ENCODE data around the gene TMEM233. TPM values are rescaled to one million over a fixed set of nuclear protein-coding genes. Genes with fewer than 3 reads are reported as not detected.

Gene TMEM233
- total RNA-seq, 1 donor from 2014 or later, result not detected

DNA sequence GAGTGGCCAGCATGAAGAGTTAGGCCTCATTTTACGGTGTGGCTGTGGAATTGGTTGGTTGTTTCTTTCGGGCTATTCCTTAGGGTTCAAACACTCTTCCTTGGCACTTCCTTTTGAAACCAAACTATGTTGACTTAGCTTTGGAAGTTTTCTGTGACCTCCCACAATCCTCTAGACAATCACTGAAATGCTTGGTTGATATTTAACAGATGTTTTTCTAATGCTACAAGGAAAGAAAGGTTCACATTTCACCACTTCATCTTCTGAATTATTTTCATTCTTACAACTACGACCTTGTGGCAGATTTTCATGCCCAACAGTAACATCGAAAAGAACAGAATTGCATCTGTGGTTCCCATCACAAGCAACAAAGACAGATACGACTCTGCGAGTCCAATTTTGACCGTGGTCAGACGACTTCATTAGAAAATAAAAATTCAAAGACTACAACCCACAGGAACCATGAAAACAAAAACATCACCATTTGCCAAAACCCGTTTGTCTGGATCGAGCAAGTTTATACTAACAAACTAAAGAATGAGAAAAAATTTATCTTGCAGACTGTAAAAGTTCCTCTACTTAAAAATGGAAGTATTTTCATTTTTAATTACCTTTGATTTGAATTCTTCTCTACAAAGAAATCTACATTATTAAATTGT is 91.3 kb downstream of the TMEM233 start:
- H3K9me3 Mint-ChIP-seq (ENCODE audit: low read depth), result no peaks in the 10 kb centered on the region
- no peaks in the 10 kb centered on the region for H3K27me3 Mint-ChIP-seq
- H3K4me1 Mint-ChIP-seq (ENCODE audit: low read depth), result peaks cover 29% of the 10 kb centered on the region
- no peak for TF ChIP-seq CTCF (IDR thresholded peaks at IDR 0.05; ENCODE audit: unreplicated experiment)
- no peak overlapping the region for H3K4me3 Mint-ChIP-seq (ENCODE audit: low read depth)
- no peak for DNase-seq (ENCODE audit: low spot score, unreplicated experiment)
- H3K36me3 Mint-ChIP-seq (ENCODE audit: insufficient read depth), result peaks cover 16% of the 10 kb centered on the region
- peak overlapping the region; percentile 71 for H3K27ac Mint-ChIP-seq

DNA sequence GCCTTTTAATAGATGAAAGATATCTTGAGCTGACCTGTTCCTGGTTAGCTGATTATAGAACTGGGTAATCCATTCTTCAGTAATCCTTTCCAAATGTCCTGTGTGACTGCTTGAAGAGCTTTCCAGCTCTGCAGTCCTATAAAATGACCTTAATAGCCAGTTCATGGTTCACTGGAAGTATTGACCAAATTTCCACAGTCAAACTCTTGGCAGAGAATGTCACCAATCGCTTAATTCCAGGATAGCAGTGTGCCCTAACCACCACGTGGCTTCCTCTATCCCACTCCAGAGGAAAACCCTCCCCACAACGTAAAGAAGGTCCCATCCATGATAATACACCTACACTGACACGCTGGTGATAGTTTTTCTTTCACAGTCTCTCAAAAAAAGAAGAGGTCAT is 91.8 kb downstream of the TMEM233 start:
- Mint-ChIP-seq H3K27ac (peak overlapping the region; percentile 84), H3K36me3 (ENCODE audit: insufficient read depth) (peaks cover 15% of the 10 kb centered on the region), H3K27me3 (no peaks in the 10 kb centered on the region), H3K9me3 (ENCODE audit: low read depth) (no peaks in the 10 kb centered on the region), H3K4me1 (ENCODE audit: low read depth) (peaks cover 29% of the 10 kb centered on the region), H3K4me3 (ENCODE audit: low read depth) (no peak overlapping the region)
- TF ChIP-seq CTCF (IDR thresholded peaks at IDR 0.05; ENCODE audit: unreplicated experiment), result no peak
- DNase-seq (ENCODE audit: low spot score, unreplicated experiment), result no peak

DNA sequence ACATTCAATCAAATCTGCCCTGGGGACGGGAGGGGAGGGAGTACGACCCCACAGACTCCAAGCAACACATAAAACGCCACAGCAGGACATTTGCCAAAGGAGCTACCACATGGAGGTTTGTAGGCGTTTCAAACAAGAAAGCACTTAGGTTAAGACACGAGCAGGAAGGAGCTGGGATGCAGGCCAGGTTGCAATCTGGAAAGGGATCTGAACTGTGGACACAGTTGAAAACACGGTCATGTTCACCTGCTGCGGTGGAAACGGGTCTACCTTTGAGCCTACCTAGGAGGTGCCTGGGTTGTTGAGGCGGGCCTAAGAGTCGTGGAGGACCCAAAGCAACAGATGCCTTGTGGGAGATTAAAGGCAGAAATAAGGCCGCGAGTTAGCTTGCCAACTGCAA is 92.8 kb downstream of the TMEM233 start:
- Mint-ChIP-seq H3K27ac (no peak overlapping the region), H3K4me3 (ENCODE audit: low read depth) (no peak overlapping the region), H3K9me3 (ENCODE audit: low read depth) (no peaks in the 10 kb centered on the region), H3K4me1 (ENCODE audit: low read depth) (peaks cover 29% of the 10 kb centered on the region), H3K36me3 (ENCODE audit: insufficient read depth) (peaks cover 12% of the 10 kb centered on the region), H3K27me3 (no peaks in the 10 kb centered on the region)
- TF ChIP-seq CTCF (IDR thresholded peaks at IDR 0.05; ENCODE audit: unreplicated experiment), result no peak
- no peak for DNase-seq (ENCODE audit: low spot score, unreplicated experiment)

DNA sequence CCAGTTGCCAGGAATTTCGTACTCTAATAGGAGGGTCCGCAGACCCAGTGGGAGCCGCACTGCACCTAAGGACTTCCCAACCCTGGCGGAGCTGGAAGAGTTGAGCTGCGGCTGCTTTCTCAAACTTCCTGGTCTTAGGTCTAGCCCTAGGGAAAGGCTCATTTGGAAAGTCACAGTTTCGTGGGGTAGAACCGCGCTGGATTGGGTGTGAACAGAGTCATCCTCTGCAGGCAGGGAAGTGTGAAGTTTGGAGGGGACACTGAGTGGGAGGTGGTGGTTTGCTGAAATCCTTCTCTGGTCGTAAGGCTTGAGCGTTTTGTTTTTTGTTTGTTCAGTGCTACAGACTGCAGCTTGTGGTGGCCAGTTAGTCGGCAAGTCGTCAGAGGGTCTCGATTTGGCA is 93.2 kb downstream of the TMEM233 start:
- DNase-seq (ENCODE audit: low spot score, unreplicated experiment), result no peak
- Mint-ChIP-seq H3K36me3 (ENCODE audit: insufficient read depth) (peaks cover 11% of the 10 kb centered on the region), H3K4me3 (ENCODE audit: low read depth) (no peak overlapping the region), H3K4me1 (ENCODE audit: low read depth) (peaks cover 29% of the 10 kb centered on the region), H3K27me3 (no peaks in the 10 kb centered on the region), H3K27ac (no peak overlapping the region), H3K9me3 (ENCODE audit: low read depth) (no peaks in the 10 kb centered on the region)
- no peak for TF ChIP-seq CTCF (IDR thresholded peaks at IDR 0.05; ENCODE audit: unreplicated experiment)

DNA sequence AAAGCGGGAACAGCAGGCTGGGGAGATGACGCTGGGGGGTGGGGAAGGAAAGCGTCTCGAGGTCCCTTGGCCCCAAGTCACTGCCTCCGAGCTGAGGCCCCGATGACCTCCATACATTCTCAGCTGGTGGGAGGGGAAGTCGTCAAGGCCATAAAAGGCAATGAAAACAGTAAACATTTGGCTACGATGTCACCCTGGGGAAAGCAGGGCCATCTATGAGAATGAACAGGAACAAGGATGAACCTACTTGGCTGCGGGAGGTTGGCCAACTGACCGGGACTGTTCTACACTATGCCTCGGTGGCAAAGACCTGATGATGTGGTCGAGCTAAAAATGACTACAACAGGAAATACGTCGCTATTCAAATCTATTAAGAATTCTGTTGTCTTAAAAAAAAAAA is 93.8 kb downstream of the TMEM233 start:
- H3K27ac Mint-ChIP-seq, result no peak overlapping the region
- no peaks in the 10 kb centered on the region for H3K9me3 Mint-ChIP-seq (ENCODE audit: low read depth)
- no peak for DNase-seq (ENCODE audit: low spot score, unreplicated experiment)
- H3K4me1 Mint-ChIP-seq (ENCODE audit: low read depth), result peaks cover 25% of the 10 kb centered on the region
- no peaks in the 10 kb centered on the region for H3K27me3 Mint-ChIP-seq
- no peak overlapping the region for H3K4me3 Mint-ChIP-seq (ENCODE audit: low read depth)
- peaks cover 9% of the 10 kb centered on the region for H3K36me3 Mint-ChIP-seq (ENCODE audit: insufficient read depth)
- no peak for TF ChIP-seq CTCF (IDR thresholded peaks at IDR 0.05; ENCODE audit: unreplicated experiment)

Measured in progenitor cell of endocrine pancreas (in vitro differentiated cells).